Right hindlimb (tissue), 1 donor: ENCODE data around the gene CXCL6.

Experiments used
- DNase-seq: peaks from one replicate; pipeline ENCODE4 v3.0.0-alpha.2; 2018

Gene CXCL6

DNA sequence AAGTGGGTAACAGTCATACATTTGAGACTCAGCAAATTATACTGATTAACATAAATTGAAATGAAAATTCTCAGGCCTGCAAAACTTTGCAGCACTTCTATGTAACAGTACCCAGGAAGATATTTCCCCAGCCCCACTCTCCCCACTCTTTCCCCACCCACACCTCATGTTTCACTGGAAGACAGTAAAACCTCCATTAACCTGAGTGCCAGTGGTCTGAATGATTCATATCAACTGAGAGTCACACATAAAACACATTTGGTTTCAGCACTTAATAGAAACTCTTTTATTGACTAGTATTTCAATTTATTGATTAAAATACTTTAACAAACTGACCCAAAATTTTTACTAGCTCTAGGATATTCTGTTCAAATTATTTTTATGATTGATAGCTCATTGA is 6.9 kb downstream of the CXCL6 start:
- DNase-seq: no peak

DNA sequence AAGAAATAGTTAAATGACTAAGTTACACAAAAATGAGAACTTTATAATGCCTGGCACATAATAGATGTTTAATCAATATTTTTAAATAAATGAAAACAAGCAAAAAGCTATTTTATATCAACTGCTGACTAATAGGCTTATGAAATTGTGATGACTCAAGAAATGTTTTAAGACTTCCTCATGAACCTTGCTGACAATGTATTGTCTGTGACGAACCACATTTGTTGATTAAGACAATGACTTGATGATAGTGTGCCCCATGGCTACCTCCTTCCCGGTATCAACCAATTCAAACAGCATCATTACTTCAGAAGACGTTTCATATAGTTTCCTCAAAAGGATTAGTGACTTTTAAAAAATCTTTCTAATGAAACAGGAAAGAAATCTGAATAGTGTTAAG is 7.9 kb downstream of the CXCL6 start:
- DNase-seq: no peak

DNA sequence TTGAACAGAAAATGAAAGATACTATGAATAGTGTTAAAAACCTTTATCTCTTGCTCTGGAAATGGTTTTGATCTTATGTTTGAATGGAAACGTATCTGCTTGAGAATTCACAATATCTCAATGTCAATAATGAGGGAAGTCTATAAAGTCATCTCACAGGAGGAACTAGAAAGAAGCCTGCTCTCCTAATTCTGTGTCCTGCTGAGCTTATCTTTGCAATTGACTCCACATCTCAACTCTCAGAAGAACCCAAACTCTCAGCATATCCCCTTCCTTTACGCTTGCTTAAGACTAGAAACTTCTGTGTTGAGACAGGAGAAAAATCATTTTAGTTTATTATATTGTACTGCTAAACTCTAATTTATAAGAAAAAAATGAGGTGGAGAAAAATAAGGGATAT is 8.3 kb downstream of the CXCL6 start:
- DNase-seq: no peak

DNA sequence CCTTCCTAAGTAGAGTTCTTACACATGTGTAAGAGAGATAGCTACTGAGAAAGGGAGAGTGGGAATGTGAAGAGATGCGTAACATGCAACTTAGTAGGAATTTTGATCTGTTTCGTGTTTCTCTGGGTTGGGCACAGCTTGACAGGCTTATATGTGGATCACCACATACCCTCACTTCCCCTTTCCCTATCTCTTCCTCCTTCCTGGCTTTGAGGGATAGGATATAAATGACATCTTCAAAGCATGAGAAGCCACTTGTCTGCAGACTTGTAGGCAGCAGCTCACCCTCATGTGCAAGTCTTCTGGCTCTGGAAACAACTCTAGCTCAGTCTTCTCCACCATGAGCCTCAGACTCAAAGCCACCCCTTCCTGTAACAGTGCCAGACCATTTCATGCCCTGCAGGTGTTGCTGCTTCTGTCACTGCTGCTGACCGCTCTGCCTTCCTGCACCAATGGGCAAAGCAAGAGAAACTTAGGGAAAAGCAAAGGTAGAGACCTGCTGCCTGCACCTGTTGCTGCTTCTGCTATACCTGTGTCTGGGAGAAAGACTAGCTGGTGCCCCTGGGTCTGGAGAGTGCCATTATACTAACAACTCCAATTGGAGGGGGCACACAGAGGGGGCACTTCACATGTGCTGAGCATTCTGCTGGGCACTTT is 11.2 kb downstream of the CXCL6 start:
- no peak for DNase-seq

DNA sequence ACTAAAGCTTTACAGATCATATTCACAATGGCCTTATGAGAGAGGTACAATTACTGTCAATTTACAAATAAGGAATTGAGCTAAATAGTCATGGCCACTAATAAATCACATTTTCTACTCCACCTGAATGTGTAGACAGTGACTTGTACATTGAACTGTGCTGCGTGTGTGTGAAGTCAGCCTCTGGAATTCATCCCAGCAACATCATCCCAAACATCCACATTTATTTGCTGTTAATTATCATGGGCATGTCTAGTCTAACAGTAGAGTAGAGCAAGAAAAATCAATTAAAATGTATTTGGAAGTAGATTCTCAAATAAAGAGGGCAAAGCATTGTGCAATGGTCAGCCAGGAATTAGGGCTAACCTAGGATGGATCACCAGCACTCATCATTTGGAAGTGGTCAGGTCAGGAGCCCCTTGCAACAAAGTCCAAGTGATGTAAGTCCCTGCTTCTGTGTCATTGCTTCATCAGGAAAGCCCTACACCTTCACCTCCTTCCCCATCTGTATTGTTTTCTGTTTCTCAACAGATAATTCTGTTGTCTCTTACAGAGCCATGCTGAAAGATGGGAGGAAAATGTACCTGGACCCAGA is 11.8 kb downstream of the CXCL6 start:
- DNase-seq: no peak

DNA sequence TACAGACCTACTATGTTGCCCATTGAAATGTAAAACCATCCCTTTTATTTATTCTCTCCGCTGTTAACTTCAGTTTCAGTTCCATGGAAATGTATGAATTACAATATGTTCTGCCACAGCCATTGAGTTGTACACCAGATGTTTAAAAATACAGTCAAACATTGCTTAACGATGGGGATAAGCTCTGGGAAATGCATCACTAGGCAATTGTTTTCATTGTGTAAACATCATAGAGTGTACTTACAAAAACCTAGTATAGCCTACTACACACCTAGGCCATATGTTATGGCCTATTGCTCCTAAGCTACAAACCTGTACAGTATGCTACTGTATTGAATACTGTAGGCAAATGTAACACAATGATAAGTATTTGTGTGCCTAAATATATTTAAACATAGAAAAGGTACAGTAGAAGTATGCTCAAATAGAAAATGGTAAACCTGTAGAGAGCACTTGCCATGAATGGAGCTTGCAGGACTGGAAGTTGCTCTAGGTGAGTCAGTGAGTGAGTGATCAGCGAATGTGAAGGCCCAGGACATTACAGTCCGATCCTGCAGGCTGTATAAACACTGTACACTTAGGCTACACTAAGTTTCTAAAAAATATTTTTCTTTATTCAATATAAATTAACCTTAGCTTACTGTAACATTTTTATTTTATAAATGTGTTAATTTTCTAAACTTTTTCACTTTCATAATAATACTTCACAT is 13.9 kb downstream of the CXCL6 start:
- DNase-seq: no peak

DNA sequence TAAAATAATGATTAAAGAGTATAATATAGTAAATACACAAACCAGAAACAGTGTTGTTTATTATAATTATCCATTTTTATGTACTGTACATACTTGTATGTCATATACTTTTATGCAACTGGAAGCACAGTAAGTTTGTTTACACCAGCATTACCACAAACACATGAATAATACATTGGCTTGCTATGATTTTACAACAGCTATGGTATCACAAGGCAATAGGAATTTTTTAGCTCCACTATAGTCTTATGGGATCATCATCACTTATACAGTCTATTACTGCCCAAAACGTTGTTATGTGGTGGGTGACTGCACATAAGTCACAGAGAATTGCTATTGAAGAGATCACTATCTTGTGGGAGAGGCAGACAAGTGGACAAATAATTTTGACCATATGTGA is 14.8 kb downstream of the CXCL6 start:
- no peak for DNase-seq

DNA sequence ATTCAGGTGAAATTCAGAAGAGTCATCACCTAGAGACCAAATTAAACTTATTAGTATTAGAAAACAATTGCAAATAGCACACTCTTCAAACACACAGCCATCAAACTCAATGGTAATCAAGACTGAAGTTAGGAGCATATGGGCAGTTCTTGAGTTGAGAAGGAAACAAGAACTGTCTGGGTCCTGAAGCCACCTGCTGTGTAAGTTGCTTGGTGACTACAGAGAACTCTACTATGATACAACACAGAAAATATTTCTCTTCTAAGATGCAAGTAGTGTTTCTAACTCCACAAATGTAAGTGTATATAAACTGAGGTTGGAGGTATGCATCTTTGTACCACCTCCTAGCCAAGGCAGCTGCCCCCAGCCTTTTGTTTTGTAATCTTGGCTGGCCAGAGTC is 16.3 kb downstream of the CXCL6 start:
- DNase-seq: no peak

DNA sequence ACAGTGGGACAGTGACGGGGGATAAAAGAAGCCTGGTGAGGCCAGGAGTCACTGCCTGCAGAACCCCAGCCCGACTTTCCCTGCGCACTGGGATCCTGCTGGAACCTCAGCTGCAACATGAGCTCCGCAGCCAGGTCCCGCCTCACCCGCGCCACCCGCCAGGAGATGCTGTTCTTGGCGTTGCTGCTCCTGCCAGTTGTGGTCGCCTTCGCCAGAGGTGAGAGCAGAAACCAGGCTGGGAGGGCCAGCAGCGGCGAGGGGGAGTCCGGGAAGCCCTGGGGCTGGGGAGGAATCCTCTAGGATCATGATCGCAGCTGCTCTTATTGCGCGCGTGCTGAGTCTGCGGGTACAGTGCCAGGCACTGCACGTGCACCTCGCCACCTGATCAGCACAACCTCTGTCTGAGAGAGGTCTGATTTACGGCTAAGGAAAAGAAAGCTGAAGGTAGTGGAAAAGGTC is 16.8 kb downstream of the CXCL6 start, which contains the start of gene PF4V1:
TSS of gene PF4V1 (plus strand) at position 51 of the 459 bp plus-strand sequence. CDS start at position 118, 67 bp downstream.
- DNase-seq: peak; percentile 50

DNA sequence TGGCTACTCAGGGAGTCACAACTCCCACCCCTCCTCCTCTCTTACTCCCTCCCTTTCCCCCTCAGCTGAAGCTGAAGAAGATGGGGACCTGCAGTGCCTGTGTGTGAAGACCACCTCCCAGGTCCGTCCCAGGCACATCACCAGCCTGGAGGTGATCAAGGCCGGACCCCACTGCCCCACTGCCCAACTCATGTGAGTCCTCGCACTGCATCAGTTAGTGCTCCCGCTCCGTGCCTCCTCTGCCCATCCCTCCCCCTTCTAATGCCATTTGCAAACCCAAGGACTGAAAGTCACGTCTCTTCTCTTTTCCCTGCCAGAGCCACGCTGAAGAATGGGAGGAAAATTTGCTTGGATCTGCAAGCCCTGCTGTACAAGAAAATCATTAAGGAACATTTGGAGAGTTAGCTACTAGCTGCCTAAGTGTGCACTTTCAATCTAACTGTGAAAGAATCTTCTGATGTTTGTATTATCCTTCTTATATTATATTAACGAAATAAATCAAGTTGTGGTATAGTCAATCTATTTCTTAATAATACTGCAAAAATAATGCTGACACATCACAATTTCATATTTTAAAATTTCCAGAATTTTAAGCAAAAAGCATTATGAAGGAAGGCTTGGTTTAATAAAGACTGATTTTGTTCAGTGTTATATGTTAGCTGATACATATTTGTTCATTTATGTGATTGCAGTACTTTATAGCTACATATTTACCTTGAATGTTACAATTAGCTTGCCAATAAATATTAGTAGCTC is 17.4 kb downstream of the CXCL6 start:
- no peak for DNase-seq

DNA sequence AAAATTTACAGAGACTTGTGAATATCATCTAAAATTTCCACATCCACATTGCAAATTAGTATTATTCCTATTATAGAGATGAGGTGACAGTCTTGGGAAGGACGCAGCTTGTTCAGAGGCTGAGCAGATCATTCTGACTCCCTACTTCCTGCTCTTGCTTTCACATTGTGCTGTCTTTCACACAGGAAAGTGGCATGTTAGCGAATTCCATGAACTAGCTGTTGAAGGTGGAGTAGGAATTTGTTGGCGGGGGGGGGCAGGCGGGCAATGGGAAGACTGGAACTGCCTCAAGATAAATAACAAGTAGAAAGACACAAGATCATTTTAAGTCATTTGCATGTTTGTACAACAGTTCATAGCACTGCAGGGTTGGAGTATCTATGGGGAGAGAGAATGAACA is 18.9 kb downstream of the CXCL6 start:
- no peak for DNase-seq

DNA sequence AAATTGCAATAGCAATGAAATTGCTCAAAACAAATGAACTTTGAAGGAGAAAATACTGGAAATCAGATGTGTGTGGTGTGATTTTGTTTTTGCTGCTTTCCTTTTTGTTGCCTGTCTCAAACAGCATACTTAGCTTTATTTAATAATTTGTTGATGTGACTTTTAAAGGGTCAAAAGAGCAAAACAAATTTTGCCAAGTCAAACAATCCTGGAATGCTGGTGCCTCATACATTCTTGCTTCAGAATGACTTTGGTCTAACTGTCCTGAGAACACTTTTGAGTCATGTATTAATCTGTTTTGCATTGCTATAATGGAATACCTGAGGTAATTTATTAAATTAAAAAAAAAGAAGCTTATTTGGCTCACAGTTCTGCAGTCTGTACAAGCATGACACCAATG is 20.0 kb downstream of the CXCL6 start:
- DNase-seq: no peak

DNA sequence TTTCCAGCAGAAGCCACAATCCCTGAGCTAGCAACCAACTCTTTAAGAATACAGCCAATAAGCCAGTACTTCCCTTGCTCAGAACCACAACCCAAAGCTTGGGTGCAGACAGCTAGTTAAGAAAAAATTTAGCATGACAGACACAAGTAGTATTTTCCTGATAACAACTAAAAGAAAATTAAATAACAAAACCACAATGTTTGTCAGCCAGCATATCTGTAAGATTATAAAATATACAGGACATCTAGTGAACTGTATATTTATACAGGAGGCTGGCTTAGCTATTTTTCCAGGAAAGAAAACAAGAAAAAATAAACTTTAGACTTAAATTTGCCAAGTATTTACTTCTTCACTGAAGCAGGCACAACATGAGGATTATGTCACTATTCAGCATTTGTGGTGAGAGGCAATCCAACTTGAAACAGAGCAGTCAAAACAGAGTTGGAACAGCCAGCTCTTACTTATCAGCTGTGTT is 23.2 kb downstream of the CXCL6 start:
- no peak for DNase-seq

DNA sequence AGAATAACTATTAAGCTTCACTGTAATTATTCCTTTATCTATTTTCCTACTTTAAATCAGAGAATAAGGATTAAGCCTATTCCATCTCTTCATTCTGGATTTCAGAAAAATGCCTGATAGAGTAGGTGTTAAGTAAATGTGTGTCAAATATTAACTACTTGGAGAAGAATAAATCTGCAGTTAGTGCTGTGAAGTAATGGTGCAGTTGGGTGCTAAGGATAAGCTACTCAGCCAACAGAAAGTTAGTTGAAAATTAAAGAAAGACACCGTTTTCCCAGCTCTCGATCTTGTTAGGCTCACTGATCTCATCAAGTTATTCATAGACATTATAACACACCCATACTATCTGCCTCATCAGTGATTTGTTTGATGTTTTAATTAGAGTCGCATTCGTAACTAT is 23.7 kb downstream of the CXCL6 start:
- no peak for DNase-seq

DNA sequence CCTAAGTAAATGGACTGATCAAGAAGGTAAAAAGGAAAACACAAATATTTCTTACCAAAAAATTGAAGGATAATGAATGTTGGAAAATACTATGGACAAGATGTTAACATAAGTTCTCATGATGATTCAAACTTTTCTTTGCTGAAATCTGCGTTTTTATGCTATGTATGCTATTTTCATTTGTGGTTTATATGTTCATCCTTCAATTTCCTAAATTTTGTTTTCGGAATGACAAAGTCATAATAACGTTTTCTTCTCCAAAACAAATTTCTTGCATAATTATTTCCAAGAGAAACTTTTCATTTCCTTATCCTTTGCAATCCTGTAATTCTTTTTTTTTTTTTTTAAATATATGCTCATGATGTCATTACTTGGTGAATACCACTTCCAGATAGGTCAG is 24.4 kb downstream of the CXCL6 start:
- DNase-seq: no peak

DNA sequence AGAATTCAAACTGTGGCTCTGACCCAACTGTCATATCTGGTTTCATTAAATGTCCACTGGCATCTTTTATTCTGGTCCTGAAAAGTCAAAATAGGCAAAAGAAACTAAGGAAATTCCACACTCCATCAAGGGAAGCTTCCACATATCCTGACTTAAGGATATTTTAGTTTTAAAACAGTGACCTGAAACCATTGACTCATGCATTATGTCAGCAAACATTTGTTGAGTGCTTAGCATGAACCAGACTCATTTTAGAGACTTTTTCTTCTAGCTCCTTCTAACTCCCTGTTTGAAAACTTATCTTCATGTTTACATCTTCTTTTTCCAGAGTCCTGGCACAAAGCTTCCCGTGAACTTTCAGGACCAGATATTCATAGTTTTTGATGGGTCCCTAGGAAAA is 25.8 kb downstream of the CXCL6 start:
- DNase-seq: no peak

DNA sequence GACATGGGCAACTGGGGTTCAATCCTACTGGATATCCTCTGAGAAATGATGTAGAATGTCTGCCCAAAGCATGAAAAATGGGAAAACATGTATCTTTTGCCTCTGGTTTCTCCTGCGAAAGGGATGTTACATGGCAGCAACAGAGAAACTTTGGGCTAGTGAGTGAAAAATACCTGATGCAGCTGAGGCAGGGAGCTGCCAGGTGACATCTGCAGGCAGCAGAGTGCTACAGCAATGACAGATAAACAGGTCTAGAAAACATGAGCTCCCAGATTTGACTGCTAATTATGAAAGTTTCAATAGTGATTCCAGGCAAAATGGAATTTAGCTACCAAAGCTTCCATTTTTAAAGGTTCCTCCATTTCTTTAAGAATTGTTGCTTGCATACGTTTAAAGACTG is 27.9 kb downstream of the CXCL6 start:
- no peak for DNase-seq

DNA sequence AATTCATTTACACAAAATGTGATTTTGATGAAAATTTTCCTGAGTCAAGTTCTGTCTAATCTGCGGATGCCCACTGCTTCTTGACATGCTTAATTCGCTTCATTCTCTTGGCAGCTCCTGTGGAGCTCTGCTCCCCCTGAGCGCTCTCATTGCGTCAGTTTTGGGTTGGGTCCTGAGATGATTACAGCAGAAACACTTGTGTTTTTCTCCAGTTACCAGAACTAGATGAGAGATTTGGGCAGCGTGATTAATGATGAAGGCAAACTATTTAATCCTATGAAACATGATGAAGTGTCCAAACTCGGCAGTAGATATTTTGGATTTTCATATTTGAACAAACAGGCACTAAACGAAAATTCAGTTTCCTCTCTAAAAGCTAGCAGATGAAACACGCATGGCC is 28.5 kb downstream of the CXCL6 start:
- no peak for DNase-seq

DNA sequence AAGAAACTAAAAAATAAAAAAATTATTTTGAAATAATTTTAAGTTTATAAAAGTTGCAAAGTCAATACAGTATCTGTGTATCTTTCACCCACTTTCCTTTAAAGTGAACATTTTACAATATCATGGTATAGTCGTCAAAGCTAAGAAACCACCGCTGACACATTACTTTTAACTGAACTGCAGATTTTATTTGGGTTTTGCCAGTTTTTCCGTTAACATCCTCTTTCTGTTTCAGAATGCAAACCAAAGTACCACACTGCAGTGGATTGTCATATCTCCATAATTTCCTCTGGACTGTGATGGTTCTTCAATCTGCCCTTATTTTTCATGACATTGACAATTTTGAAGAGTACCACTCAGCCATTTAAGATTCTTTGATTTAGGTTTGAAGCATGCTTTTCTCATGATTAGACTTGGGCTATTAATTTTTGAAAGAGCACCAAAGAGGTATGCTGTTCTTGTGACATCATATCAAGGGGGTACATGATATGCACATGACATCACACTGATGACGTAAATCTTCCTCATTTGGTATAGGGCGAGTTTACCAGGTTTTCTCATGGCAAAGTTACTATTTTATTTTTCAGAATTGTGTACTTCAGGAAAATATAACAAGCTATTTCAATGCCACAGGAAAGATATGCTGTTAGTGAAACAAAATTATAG is 29.1 kb downstream of the CXCL6 start:
- DNase-seq: no peak

DNA sequence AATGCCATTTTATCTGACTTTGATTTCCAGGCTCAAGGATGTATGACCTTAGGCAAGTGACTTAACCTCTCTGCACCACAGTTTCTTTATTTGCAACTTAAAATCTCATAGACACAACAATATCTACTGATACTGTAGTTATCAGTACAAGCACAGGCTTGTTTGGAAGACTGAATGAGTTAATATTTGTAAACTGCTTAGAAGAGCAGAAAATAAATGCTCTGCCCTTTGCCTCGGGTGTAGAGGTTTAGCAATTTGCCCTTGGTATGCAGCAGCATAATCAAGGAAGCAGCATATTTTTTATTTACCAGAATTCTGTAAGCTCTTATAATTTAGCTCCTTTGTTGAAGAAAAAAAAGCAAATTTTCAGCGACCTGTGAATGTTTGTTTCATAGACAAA is 29.8 kb downstream of the CXCL6 start:
- DNase-seq: no peak

DNA sequence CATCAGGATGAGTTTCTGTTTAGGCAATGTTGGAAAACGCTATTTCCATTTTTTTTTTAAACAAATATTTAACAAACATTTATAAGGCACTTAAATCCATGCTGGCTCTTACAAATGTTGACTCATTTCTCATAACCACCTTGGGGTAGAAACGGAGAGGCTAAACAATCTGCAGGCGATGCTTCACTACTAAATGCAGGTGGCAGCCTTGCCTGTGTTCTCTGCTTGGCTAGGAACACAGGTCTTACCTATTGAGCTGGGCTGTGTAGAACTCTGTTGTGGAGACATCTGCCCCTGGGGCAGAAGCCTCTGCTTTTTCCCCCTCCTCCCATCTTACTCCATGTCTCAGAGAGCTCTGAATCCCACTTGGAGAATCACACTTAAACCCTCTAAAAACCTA is 31.3 kb downstream of the CXCL6 start:
- no peak for DNase-seq

DNA sequence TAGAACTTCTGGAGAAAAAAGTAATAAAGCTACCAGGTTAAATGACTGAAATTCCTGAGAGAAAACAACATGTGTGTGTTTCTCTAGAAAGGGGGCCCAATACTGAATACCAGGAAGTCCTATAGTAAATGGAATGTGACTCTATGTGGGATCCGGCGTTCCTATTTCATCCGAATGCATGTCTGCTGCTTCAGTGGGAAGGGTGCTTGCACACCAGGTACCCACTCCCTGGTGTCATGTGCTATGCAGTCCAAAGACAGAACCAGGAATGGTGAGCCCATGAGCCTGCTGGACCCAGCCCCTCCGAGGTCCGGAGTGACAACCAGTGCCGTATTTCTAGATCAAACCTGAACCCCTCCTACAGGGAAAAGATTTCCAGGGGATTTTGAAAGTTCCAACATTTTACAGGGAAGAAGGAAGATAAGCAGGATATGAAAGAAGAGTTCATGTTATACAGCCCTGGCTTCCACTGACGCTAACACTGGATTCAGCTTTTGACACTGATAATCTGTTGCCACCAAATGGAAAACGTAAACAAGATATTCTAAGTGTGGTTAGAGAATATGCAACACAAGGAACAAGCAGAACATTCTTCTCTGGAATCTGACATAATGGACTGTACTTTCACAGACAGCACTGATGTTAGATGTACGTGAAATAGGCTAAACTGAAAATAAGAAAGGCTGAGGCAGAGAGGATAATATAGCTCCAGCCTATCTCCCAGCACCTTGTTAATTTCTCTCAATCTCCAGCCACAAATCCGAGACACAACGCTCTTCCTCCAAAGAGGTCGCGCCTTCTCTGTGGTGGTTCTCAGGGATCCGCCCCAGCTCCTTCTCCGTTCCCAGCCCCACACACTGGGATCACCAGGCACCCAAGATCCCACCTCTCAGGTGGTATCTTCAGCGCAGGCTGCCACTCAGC is 32.0 kb downstream of the CXCL6 start:
- no peak for DNase-seq
